Measurements from ENCODE around the gene CYSRT1.

DNA sequence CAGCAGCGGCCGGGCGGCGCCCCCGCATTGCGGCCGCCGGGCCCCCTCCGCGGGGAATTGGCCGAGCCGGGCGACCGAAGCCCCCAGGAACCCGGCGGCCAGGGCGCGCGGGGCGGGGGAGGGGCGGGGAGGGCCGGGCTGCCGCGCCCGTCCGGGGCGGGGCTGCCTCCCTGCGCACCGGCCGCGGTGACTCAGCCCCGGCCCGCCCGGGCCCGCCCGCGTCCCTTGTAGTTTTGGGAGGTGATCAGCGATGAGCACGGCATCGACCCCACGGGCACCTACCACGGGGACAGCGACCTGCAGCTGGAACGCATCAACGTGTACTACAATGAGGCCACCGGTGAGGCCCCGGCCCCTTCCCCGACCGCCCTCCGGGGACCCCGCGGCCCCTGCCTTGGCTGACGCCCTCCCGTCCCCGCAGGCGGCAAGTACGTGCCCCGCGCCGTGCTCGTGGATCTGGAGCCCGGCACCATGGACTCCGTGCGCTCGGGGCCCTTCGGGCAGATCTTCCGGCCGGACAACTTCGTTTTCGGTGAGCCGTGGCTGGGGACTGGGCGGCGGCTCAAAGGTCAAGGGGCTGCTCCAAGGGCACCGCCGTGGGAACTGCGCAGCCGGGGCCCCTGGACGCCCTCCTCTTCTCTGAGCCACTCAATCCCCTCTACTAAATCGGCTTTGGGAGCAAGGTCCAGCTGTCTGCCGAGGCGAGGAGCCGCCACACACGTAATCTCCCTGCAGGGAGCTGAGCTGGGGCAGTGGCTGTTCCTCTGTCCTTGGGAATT is 16.7 kb downstream of the CYSRT1 start:
- TF ChIP-seq, protein P1, sequence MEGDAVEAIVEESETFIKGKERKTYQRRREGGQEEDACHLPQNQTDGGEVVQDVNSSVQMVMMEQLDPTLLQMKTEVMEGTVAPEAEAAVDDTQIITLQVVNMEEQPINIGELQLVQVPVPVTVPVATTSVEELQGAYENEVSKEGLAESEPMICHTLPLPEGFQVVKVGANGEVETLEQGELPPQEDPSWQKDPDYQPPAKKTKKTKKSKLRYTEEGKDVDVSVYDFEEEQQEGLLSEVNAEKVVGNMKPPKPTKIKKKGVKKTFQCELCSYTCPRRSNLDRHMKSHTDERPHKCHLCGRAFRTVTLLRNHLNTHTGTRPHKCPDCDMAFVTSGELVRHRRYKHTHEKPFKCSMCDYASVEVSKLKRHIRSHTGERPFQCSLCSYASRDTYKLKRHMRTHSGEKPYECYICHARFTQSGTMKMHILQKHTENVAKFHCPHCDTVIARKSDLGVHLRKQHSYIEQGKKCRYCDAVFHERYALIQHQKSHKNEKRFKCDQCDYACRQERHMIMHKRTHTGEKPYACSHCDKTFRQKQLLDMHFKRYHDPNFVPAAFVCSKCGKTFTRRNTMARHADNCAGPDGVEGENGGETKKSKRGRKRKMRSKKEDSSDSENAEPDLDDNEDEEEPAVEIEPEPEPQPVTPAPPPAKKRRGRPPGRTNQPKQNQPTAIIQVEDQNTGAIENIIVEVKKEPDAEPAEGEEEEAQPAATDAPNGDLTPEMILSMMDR (conservative IDR thresholded peaks at IDR 0.05 in 1 of 2, IDR thresholded peaks at IDR 0.05 in 1 of 2; ENCODE audit: low read depth in 1 of 2, low read length in 2 of 2), result no peak
- TF ChIP-seq EZH2 (IDR thresholded peaks at IDR 0.05; ENCODE audit: low read length, missing control alignments), result no peak

Data from fibroblast of lung (primary cell).